ENCODE data around the gene GOLGA1.

The GOLGA1 gene

DNA sequence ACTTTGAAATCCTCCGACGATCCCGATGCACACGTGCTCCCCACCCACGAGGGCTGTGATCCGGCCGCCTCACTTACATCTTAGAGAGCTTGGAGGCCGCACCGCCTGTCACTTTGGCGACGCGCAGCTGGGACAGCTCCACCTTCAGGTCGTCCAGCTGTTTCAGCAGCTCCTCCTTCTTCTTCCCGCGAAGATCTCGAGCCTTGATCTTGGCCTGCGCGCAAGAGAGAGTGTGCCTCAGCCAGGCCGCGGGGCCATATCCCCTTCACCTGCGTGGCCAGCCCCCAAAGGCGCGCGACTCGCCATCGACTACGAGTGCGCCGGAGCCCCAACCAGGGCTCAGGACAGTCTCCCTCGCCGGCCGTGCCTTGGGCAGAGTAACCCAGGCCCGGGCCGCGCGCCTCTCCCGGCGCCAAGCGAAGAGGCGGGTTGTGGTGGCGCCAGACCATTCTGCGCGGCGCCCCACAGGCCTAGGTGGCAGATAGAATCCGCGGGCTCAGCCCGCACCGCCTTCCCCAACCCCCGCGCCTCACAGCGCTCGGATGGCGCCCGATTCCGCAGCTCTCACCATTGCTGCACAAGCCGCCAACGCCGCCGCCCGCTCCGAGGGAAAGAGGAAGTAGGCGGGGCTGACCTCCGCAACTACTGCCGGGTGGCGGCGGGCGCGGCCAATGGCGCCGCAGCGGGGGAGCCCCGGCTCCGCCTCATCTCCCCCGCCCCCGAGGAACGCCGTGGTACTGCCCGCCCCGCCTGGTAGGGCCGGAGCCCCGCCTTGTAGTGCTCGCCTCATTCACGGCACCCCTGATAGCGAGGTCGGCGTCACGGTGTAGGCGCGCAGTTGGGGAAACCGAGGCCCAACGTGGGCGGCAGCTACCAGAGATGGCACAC, 79.3 kb downstream of the GOLGA1 start, which contains the start of the genes ARPC5L and RPL35:
Gene ARPC5L, plus strand, starts transcription at position 789 of the 888 bp plus-strand sequence. CDS start 7,161 bp downstream, outside the sequence.
Gene RPL35, minus strand, starts transcription at position 616 of the 888 bp plus-strand sequence. Its CDS starts 45 bp downstream, at position 571.
- TF ChIP-seq, protein P1, sequence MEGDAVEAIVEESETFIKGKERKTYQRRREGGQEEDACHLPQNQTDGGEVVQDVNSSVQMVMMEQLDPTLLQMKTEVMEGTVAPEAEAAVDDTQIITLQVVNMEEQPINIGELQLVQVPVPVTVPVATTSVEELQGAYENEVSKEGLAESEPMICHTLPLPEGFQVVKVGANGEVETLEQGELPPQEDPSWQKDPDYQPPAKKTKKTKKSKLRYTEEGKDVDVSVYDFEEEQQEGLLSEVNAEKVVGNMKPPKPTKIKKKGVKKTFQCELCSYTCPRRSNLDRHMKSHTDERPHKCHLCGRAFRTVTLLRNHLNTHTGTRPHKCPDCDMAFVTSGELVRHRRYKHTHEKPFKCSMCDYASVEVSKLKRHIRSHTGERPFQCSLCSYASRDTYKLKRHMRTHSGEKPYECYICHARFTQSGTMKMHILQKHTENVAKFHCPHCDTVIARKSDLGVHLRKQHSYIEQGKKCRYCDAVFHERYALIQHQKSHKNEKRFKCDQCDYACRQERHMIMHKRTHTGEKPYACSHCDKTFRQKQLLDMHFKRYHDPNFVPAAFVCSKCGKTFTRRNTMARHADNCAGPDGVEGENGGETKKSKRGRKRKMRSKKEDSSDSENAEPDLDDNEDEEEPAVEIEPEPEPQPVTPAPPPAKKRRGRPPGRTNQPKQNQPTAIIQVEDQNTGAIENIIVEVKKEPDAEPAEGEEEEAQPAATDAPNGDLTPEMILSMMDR (conservative IDR thresholded peaks at IDR 0.05): peak; percentile 38
- peak within 1 kb of the TSS; percentile 93 for H3K27ac ChIP-seq

DNA sequence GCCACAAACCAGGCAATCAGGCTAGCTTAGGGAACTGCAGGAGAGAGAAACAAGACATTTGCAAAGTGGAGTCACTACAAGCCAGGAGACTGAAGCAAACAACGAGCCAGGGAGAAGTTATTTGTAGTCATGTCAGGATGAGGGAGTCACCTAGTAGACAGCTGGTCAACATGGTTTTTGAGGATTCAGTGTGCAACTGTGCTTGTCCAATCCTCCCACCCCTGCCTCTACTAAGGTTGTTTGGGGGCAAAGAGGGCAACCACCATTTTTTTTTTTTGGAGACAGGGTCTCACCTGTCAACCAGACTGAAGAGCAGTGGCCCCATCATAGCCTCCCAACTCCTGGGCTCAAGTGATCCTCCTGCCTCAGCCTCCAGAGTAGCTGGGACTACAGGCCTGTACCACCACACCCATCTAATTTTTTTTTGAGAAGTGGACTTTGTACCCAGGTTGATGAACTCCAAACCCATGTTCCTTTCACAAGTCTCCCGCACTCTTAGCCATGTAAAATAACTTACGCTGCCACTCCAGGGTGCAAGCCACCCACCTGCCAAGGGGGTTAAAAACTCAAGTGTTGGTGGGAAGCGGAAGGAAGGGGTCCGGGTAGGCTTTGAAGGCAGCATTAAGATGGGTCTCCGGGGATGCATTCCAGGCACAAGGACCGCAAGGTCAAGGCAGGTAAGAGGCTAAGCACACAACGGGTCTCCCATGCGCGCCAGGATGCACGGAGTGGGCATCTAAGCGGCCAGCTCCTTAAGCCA, 80.1 kb downstream of the GOLGA1 start:
- TF ChIP-seq, protein P1 (conservative IDR thresholded peaks at IDR 0.05): no peak
- peak overlapping the region; percentile 93 for H3K27ac ChIP-seq

DNA sequence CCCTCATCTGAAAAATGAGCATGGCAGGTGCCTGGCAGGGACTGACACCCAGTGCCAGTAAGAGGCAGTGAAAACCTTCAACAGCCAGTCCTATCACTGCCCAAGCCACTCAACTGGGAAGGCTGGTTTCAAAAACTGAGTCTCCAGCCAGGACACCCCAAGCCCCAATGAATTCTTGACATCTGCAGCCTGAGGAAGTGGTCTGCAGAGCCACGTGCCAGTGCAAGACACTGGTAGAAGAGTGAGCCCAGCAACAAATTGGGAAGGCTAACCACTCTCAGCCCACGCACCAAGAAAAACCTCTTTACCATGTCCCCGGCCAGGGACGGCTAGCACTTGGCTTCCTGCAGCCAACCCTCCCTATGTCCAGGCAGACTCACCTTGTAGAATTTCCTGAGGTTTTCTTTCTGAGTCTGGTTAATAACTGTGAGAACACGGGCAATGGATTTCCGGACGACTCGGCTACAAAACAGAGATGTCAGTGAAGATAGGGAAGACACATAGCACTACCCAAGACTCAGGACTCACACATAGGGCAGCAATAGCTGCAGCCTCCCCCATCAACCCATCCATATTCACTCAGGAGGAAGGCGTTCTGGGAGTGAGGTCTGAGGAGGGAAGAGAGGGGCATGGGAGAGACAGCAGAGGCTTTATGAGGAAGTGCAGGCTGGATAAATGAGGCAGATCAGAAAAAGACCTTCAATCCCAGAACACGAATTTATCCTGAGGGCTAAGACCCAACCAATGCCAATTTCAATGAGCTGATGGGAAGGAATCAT, 80.9 kb downstream of the GOLGA1 start:
- TF ChIP-seq, protein P1 (conservative IDR thresholded peaks at IDR 0.05): no peak
- H3K27ac ChIP-seq: peak overlapping the region; percentile 93; the same call in 1 of the 2 replicates

GRCh38 chr9:124858330-124859046, 82.4 kb downstream of the GOLGA1 start:
- peak overlapping the region; percentile 93 for H3K27ac ChIP-seq
- TF ChIP-seq, protein P1 (conservative IDR thresholded peaks at IDR 0.05): 0 out of 2 replicates have a peak, but pooled peaks have one; percentile 9

DNA sequence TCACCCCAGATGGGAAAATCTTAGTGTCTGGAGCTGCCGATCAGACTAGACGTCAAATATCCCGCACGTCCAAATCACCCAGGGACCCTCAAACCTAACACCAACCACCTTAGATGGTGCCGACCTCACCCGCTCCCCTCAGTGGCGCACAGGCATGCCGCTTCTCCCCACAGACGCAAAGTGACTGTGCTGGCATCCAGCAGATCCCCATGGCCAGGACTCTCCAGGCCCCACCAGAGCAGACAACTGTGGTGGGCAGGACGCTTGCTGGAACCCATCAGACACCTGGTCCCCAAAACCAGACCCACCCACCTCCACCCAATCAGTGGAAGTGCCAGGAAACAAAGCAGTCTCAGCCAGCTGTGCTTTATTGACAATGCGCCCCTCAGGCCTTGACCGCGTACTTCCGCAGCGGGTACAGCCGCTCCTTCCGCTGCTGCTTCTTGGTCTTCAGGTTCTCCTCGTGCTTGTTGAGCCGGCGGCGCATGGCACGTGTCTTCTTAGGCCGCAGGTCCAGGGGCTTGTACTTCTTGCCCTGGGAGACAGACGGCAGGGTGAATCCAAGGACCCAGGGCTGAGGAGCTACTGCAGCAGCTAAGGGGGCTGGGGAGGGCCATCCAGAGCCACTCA, 83.2 kb downstream of the GOLGA1 start:
- TF ChIP-seq, protein P1 (conservative IDR thresholded peaks at IDR 0.05): no peak
- H3K27ac ChIP-seq: peak overlapping the region; percentile 93; the same call in 1 of the 2 replicates

GRCh38 chr9:124855944-124856765, 84.7 kb downstream of the GOLGA1 start:
- TF ChIP-seq, protein P1 (conservative IDR thresholded peaks at IDR 0.05): peak; percentile 58
- H3K27ac ChIP-seq: peak overlapping the region; percentile 19; the same call in 1 of the 2 replicates

Data from VCaP (cell line).